ENCODE measurements around the gene SLC39A1.

- TF ChIP-seq CTCF (IDR thresholded peaks at IDR 0.05): no peak; the same call in 1 of the 2 replicates
- TF ChIP-seq POLR2AphosphoS5 (IDR thresholded peaks at IDR 0.05; ENCODE audit: low read depth, low read length): no peak
These were observed 43.2 kb downstream of the SLC39A1 start for GRCh38 chr1:153919876-153920852.
